PC-3 (cell line): Measurements from ENCODE around the gene CD44.

Experiments
- CTCF ChIP-seq: fragments of 300-600 bp; sonication (generic); conservative IDR thresholded peaks from 2 replicates; pipeline ENCODE4 v1.5.1; 2017; ENCODE audit warnings: antibody characterized with exemption, low read depth, mild to moderate bottlenecking, low read length
- EZH2 ChIP-seq: fragments of 300-600 bp; sonication (generic); IDR thresholded peaks from one replicate; pipeline ENCODE4 v1.6.1; 2017; ENCODE audit warnings: antibody characterized with exemption, mild to moderate bottlenecking, low read length; ENCODE audit not compliant: unreplicated experiment

DNA sequence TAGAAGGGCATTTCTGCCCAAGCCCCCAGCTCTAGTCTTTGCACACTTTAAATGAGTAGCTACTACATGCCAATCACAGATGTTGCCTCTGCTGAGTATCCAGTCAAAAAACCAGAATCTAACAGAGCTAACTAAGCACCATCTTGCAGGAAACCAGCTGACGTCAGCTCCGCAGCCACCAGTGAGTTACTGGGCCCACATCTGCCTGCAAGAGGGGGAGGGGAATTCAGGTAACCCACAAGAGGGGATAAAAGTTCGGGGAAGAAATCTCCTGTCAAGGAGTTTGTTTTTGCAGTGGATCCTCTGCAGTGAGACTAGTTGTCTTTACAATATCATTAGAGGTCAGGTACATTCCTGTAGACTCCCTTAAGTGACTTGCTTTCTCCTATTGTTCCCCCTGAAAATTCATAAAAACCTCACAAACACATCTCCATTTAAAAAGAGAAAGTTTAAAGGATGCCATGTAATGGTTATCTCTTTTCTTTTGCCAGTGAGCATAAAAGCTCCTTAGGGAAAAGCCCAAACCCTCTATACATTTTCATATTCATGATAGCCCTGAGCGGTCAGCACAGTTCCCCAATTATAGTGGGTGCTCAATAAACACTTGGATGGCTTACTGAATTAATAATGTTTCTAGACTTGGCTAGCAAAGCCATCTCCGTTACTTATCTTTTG lies 9.3 kb downstream of the CD44 start:
- TF ChIP-seq CTCF (no peak), EZH2 (no peak)
